BE2C (cell line): Measurements from ENCODE around the gene REL.

Experiments
- DNase-seq: peaks from one replicate; pipeline ENCODE4 v3.0.0-alpha.2; 2020
- H3K27me3 ChIP-seq: fragments of 250-450 bp; sonication (Bioruptor Pico); 2 replicates; pipeline ENCODE4 v1.5.1; 2020; ENCODE audit warnings: mild to moderate bottlenecking
- H3K36me3 ChIP-seq: fragments of 250-450 bp; sonication (Bioruptor Pico); 2 replicates; pipeline ENCODE4 v1.5.1; 2020; ENCODE audit warnings: mild to moderate bottlenecking
- H3K4me1 ChIP-seq: fragments of 250-450 bp; sonication (Bioruptor Pico); 2 replicates; pipeline ENCODE4 v1.5.1; 2020
- H3K4me3 ChIP-seq: 2 replicates; pipeline ENCODE4 v1.5.1; 2011; ENCODE audit warnings: low read depth, low read length
- H3K9me3 ChIP-seq: fragments of 250-450 bp; sonication (Bioruptor Pico); 2 replicates; pipeline ENCODE4 v1.5.1; 2020
- CTCF ChIP-seq: IDR thresholded peaks from 2 replicates; pipeline ENCODE4 v1.5.1; 2012; ENCODE audit warnings: mild to moderate bottlenecking, low read depth, low read length

Gene REL

GRCh38 chr2:60948926-60949579 lies 67.7 kb downstream of the REL start:
- DNase-seq: no peak
- H3K4me3 ChIP-seq: no peak overlapping the region
- no peaks in the 10 kb centered on the region for H3K36me3 ChIP-seq
- no peaks in the 10 kb centered on the region for H3K27me3 ChIP-seq
- no peaks in the 10 kb centered on the region for H3K9me3 ChIP-seq
- TF ChIP-seq CTCF: no peak
- no peaks in the 10 kb centered on the region for H3K4me1 ChIP-seq

DNA sequence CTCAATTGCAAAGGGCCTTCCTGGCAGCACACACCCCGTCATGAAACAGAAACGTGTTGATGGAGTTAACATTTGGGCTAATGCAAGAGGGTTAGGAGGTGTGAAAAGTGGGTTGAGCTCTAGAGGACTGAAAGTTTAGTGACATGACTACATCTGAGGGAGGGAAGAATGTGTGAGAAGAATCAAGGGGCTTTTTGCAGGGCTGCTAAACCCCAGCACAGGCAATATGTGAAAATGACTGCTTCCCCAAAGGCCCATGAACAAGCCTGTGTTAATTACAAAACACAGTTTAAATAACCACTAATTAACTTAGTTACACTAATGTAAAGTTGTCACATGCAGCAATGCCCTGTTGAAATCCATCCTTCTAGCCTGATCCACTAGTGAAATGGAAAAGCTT lies 72.8 kb downstream of the REL start:
- Histone ChIP-seq H3K4me3 (no peak overlapping the region), H3K4me1 (no peaks in the 10 kb centered on the region), H3K36me3 (no peaks in the 10 kb centered on the region), H3K27me3 (no peaks in the 10 kb centered on the region), H3K9me3 (no peaks in the 10 kb centered on the region)
- no peak for TF ChIP-seq CTCF
- DNase-seq: no peak

DNA sequence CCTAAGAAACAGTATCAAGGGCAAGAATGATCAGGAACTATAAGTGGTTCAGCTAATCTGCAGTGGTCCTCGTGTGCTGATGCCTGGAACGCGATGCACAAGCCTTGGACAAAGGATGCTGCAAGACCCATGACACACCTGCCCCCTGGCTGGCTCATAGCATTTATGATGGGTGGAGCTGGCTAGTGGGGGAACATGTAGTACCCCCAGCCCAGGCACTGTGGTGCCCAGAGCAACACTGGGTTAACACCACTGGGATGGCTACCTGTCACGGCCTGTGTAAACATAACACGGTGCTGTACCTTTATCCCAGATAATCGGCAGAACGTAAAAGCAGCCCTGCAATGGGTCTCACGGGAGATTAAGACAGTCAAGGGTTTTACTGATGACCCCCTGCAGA lies 75.8 kb downstream of the REL start:
- no peaks in the 10 kb centered on the region for H3K9me3 ChIP-seq
- no peaks in the 10 kb centered on the region for H3K27me3 ChIP-seq
- no peak for TF ChIP-seq CTCF
- H3K36me3 ChIP-seq: no peaks in the 10 kb centered on the region
- no peak for DNase-seq
- no peak overlapping the region for H3K4me3 ChIP-seq
- no peaks in the 10 kb centered on the region for H3K4me1 ChIP-seq

DNA sequence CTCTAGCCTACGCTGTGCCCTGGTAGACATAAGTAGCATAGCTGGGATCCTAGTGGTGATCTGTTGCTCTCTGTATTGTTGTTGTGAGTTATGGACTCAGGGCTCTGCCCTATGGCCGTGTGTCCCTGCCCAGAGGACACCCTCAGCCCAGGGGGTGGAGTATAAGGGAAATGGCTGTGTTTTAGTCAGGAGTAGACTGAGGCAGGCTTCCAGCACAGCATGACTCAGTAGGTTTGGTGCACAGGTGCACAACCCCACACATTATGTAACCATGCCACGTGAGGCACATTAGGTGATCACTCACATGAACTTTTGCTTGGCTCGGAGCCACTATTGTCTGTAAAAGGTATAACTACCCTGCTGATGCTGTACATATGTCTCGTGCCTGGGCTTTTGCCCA lies 76.3 kb downstream of the REL start:
- DNase-seq: no peak

DNA sequence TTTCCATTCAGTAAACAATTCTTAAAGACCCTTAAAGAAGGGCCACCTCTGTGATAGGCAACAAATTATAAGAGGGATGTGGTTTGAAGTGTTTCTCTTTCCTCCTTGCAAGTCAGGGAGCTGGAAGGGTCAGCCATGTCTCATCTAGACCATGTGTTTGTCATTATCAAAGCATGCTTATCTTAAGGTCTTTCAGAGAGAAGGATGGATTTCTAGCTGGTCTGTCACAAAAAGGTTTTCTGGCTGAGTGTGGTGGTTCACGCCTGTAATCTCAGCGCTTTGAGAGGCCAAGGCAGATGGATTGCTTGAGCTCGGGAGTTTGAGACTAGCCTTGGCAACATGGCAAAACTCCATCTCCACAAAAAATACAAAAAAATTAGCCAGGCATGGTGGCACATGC lies 77.0 kb downstream of the REL start:
- TF ChIP-seq CTCF: no peak
- no peak for DNase-seq
- Histone ChIP-seq H3K4me1 (no peaks in the 10 kb centered on the region), H3K27me3 (no peaks in the 10 kb centered on the region), H3K36me3 (no peaks in the 10 kb centered on the region), H3K9me3 (no peaks in the 10 kb centered on the region), H3K4me3 (no peak overlapping the region)

More for the DNA sequence above, 76.3 kb downstream of the REL start:
- no peaks in the 10 kb centered on the region for H3K27me3 ChIP-seq
- no peaks in the 10 kb centered on the region for H3K9me3 ChIP-seq
- no peak for TF ChIP-seq CTCF
- H3K36me3 ChIP-seq: no peaks in the 10 kb centered on the region
- H3K4me3 ChIP-seq: no peak overlapping the region
- H3K4me1 ChIP-seq: no peaks in the 10 kb centered on the region

- Histone ChIP-seq H3K4me3 (no peak overlapping the region), H3K27me3 (no peaks in the 10 kb centered on the region), H3K4me1 (no peaks in the 10 kb centered on the region), H3K9me3 (no peaks in the 10 kb centered on the region), H3K36me3 (no peaks in the 10 kb centered on the region)
- TF ChIP-seq CTCF: no peak
- DNase-seq: no peak
Measured at GRCh38 chr2:60958800-60959199, 77.4 kb downstream of the REL start.
